Liver (tissue), 3 donors: ENCODE measurements around the gene HLA-DRB1.

Experiments used
- EGR1 ChIP-seq, 2 donors: IDR thresholded peaks; 2 replicates each; pipeline ENCODE4 v1.6.1; 2016 to 2018; ENCODE audit warnings: antibody characterized with exemption in 2 of 2, low read depth in 2 of 2
- FOXA1 ChIP-seq: IDR thresholded peaks from 2 replicates; pipeline ENCODE4 v1.6.1; 2016; ENCODE audit warnings: antibody characterized with exemption
- GABPA ChIP-seq, 2 donors: IDR thresholded peaks in 1 of 2; conservative IDR thresholded peaks in 1 of 2; 2 replicates each; pipeline ENCODE4 v1.6.1; 2016; ENCODE audit warnings: antibody characterized with exemption in 2 of 2, mild to moderate bottlenecking in 1 of 2, moderate library complexity in 1 of 2
- HNF4A ChIP-seq, 2 donors: conservative IDR thresholded peaks; 2 replicates each; pipeline ENCODE4 v1.6.1; 2016; ENCODE audit warnings: antibody characterized with exemption in 2 of 2, mild to moderate bottlenecking in 2 of 2
- JUND ChIP-seq, 2 donors: IDR thresholded peaks; 2 replicates each; pipeline ENCODE4 v1.6.1; 2016; ENCODE audit warnings: antibody characterized with exemption in 2 of 2
- NR2F2 ChIP-seq: IDR thresholded peaks from 2 replicates; pipeline ENCODE4 v1.6.1; 2016; ENCODE audit warnings: antibody characterized with exemption
- RAD21 ChIP-seq, 2 donors: IDR thresholded peaks; 2 replicates each; pipeline ENCODE4 v1.6.1; 2016; ENCODE audit warnings: antibody characterized with exemption in 2 of 2, mild to moderate bottlenecking in 2 of 2
- REST ChIP-seq: IDR thresholded peaks from 2 replicates; pipeline ENCODE4 v1.6.1; 2016; ENCODE audit warnings: antibody characterized with exemption, mild to moderate bottlenecking
- TAF1 ChIP-seq: conservative IDR thresholded peaks from 2 replicates; pipeline ENCODE4 v1.6.1; 2016; ENCODE audit warnings: antibody characterized with exemption, mild to moderate bottlenecking
- YY1 ChIP-seq: IDR thresholded peaks from 2 replicates; pipeline ENCODE4 v1.6.1; 2016; ENCODE audit warnings: antibody characterized with exemption, mild to moderate bottlenecking
- ZBTB33 ChIP-seq: IDR thresholded peaks from 2 replicates; pipeline ENCODE4 v1.6.1; 2016; ENCODE audit warnings: antibody characterized with exemption
- TF ChIP-seq, protein P1 (sequence below): fragments of 150-350 bp; IDR thresholded peaks from 2 replicates; pipeline ENCODE4 v1.5.1; 2017; ENCODE audit warnings: improper control_type of control experiment, low read depth, low read length; ENCODE audit not compliant: missing input control
- TF ChIP-seq, protein P2 (sequence below): IDR thresholded peaks from 2 replicates; pipeline ENCODE4 v1.6.1; 2016; ENCODE audit warnings: antibody characterized with exemption
- donor health status: healthy.
- donor health status: healthy.

DNA sequence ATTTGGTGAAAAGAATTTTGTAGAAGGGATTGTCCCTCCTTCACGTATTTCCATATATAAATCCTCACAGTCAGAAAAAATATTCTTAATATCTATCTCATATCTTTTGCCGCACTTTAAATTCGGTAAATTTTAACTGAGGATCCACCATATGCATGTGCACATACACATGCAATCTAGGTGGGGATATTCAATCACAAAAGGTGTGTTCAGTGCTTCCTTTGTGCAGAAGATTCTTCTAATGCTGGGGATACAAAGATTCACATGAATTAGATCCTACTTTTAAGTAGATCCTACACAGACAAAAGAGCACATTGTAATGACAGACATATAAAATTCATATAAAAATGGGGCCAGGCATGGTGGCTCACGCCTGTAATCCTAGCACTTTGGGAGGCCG lies 13.6 kb upstream of the HLA-DRB1 start:
- TF ChIP-seq, protein P1, sequence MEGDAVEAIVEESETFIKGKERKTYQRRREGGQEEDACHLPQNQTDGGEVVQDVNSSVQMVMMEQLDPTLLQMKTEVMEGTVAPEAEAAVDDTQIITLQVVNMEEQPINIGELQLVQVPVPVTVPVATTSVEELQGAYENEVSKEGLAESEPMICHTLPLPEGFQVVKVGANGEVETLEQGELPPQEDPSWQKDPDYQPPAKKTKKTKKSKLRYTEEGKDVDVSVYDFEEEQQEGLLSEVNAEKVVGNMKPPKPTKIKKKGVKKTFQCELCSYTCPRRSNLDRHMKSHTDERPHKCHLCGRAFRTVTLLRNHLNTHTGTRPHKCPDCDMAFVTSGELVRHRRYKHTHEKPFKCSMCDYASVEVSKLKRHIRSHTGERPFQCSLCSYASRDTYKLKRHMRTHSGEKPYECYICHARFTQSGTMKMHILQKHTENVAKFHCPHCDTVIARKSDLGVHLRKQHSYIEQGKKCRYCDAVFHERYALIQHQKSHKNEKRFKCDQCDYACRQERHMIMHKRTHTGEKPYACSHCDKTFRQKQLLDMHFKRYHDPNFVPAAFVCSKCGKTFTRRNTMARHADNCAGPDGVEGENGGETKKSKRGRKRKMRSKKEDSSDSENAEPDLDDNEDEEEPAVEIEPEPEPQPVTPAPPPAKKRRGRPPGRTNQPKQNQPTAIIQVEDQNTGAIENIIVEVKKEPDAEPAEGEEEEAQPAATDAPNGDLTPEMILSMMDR: no peak
- TF ChIP-seq HNF4A (conservative IDR thresholded peaks at IDR 0.05): no peak
- TF ChIP-seq RAD21 (IDR thresholded peaks at IDR 0.05): no peak
- TF ChIP-seq YY1: no peak
- no peak for TF ChIP-seq REST
- TF ChIP-seq, protein P2, sequence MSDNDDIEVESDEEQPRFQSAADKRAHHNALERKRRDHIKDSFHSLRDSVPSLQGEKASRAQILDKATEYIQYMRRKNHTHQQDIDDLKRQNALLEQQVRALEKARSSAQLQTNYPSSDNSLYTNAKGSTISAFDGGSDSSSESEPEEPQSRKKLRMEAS: no peak
- TF ChIP-seq ZBTB33: no peak
- no peak for TF ChIP-seq GABPA (IDR thresholded peaks at IDR 0.05 in 1 of 2, conservative IDR thresholded peaks at IDR 0.05 in 1 of 2)
- TF ChIP-seq FOXA1: no peak
- no peak for TF ChIP-seq TAF1
- no peak for TF ChIP-seq NR2F2
- no peak for TF ChIP-seq EGR1 (IDR thresholded peaks at IDR 0.05; ENCODE audit: low read depth in 2 of 2)
- no peak for TF ChIP-seq JUND (IDR thresholded peaks at IDR 0.05)
